ENCODE measurements around the gene EEF1B2. TPM values are rescaled to one million over a fixed set of nuclear protein-coding genes. Genes with fewer than 3 reads are reported as not detected.
A peak's percentile ranks its signal among the peaks of the same experiment; 100 is the strongest.

The EEF1B2 gene
- polyA plus RNA-seq, 1 donor (not counting 4 experiments of a cell fraction or from before 2014, with no cell fraction given): 1,066 TPM

GRCh38 chr2:206112846-206113547 is 46.7 kb upstream of the EEF1B2 start:
- FAIRE-seq (peak; percentile 17), DNase-seq (ENCODE audit: low read depth, low spot score) (no peak)
- H3K9ac ChIP-seq (ENCODE audit: control insufficient read depth, extremely low read depth, insufficient read depth, low read length): no peak overlapping the region
- no peaks in the 10 kb centered on the region for H3K36me3 ChIP-seq (ENCODE audit: control insufficient read depth in 2 of 2, extremely low read depth in 1 of 2, insufficient read depth in 2 of 2, low read length in 2 of 2)
- dilution Hi-C loops (cut with MboI; ENCODE audit: extremely low pct_ligation_motif_present, low sequenced_read_pairs): no loop called here
- no peaks in the 10 kb centered on the region for H3K9me1 ChIP-seq (ENCODE audit: control insufficient read depth, extremely low read depth, insufficient read depth, low read length)
- H3K4me3 ChIP-seq (ENCODE audit: control insufficient read depth in 2 of 3, extremely low read depth in 1 of 3, insufficient read depth in 2 of 3, low read depth in 1 of 3, low read length in 3 of 3): no peak overlapping the region
- H3K9me3 ChIP-seq (ENCODE audit: control insufficient read depth, low read depth, low read length): no peaks in the 10 kb centered on the region
- no peaks in the 10 kb centered on the region for H3K4me1 ChIP-seq (ENCODE audit: control insufficient read depth, extremely low read depth, insufficient read depth, low read length)
- H2AFZ ChIP-seq (ENCODE audit: control insufficient read depth, low read length): no peak overlapping the region
- no peak overlapping the region for H3K4me2 ChIP-seq (ENCODE audit: control insufficient read depth, extremely low read depth, insufficient read depth, low read depth, low read length)
- H4K20me1 ChIP-seq (ENCODE audit: control insufficient read depth, extremely low read depth, insufficient read depth, low read length): no peaks in the 10 kb centered on the region
- no peaks in the 10 kb centered on the region for H3K79me2 ChIP-seq (ENCODE audit: control insufficient read depth, insufficient read depth, low read length)
- no peaks in the 10 kb centered on the region for H3K27me3 ChIP-seq (ENCODE audit: control insufficient read depth, extremely low read depth, insufficient read depth, low read length)
- H3K27ac ChIP-seq (ENCODE audit: control insufficient read depth, insufficient read depth, low read length): no peak overlapping the region
- TF ChIP-seq, protein P1, sequence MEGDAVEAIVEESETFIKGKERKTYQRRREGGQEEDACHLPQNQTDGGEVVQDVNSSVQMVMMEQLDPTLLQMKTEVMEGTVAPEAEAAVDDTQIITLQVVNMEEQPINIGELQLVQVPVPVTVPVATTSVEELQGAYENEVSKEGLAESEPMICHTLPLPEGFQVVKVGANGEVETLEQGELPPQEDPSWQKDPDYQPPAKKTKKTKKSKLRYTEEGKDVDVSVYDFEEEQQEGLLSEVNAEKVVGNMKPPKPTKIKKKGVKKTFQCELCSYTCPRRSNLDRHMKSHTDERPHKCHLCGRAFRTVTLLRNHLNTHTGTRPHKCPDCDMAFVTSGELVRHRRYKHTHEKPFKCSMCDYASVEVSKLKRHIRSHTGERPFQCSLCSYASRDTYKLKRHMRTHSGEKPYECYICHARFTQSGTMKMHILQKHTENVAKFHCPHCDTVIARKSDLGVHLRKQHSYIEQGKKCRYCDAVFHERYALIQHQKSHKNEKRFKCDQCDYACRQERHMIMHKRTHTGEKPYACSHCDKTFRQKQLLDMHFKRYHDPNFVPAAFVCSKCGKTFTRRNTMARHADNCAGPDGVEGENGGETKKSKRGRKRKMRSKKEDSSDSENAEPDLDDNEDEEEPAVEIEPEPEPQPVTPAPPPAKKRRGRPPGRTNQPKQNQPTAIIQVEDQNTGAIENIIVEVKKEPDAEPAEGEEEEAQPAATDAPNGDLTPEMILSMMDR (optimal IDR thresholded peaks at IDR 0.05 in 1 of 3, IDR thresholded peaks at IDR 0.05 in 1 of 3, conservative IDR thresholded peaks at IDR 0.05 in 1 of 3; ENCODE audit: extremely low read depth in 1 of 3, insufficient read depth in 2 of 3, low read length in 3 of 3): no peak
- no peak for TF ChIP-seq EZH2 (IDR thresholded peaks at IDR 0.05; ENCODE audit: low read length)

- no peaks in the 10 kb centered on the region for H3K9me3 ChIP-seq (ENCODE audit: control insufficient read depth, low read depth, low read length)
- H3K27ac ChIP-seq (ENCODE audit: control insufficient read depth, insufficient read depth, low read length): no peak overlapping the region
- H4K20me1 ChIP-seq (ENCODE audit: control insufficient read depth, extremely low read depth, insufficient read depth, low read length): no peaks in the 10 kb centered on the region
- FAIRE-seq (no peak), DNase-seq (ENCODE audit: low read depth, low spot score) (no peak)
- H3K4me3 ChIP-seq (ENCODE audit: control insufficient read depth in 2 of 3, extremely low read depth in 1 of 3, insufficient read depth in 2 of 3, low read depth in 1 of 3, low read length in 3 of 3): no peak overlapping the region
- H2AFZ ChIP-seq (ENCODE audit: control insufficient read depth, low read length): no peak overlapping the region
- peaks cover 3% of the 10 kb centered on the region in 2 experiments for H3K36me3 ChIP-seq (ENCODE audit: control insufficient read depth in 2 of 2, extremely low read depth in 1 of 2, insufficient read depth in 2 of 2, low read length in 2 of 2)
- H3K27me3 ChIP-seq (ENCODE audit: control insufficient read depth, extremely low read depth, insufficient read depth, low read length): no peaks in the 10 kb centered on the region
- H3K79me2 ChIP-seq (ENCODE audit: control insufficient read depth, insufficient read depth, low read length): no peaks in the 10 kb centered on the region
- no peak overlapping the region for H3K9ac ChIP-seq (ENCODE audit: control insufficient read depth, extremely low read depth, insufficient read depth, low read length)
- no peaks in the 10 kb centered on the region for H3K9me1 ChIP-seq (ENCODE audit: control insufficient read depth, extremely low read depth, insufficient read depth, low read length)
- no peak overlapping the region for H3K4me2 ChIP-seq (ENCODE audit: control insufficient read depth, extremely low read depth, insufficient read depth, low read depth, low read length)
- no peak for TF ChIP-seq EZH2 (IDR thresholded peaks at IDR 0.05; ENCODE audit: low read length)
- TF ChIP-seq, protein P1 (optimal IDR thresholded peaks at IDR 0.05 in 1 of 3, IDR thresholded peaks at IDR 0.05 in 1 of 3, conservative IDR thresholded peaks at IDR 0.05 in 1 of 3; ENCODE audit: extremely low read depth in 1 of 3, insufficient read depth in 2 of 3, low read length in 3 of 3): no peak
- H3K4me1 ChIP-seq (ENCODE audit: control insufficient read depth, extremely low read depth, insufficient read depth, low read length): no peaks in the 10 kb centered on the region
- dilution Hi-C loops (cut with MboI; ENCODE audit: extremely low pct_ligation_motif_present, low sequenced_read_pairs): no loop called here
Measured at GRCh38 chr2:206115026-206115578, 44.6 kb upstream of the EEF1B2 start.
